CD4-positive, alpha-beta T cell treated with Interleukin-4 for 1 hour (primary cell): ENCODE data around the gene RET.

Source experiments
- DNase-seq, 2 donors: peaks; one replicate each; pipeline ENCODE4 v3.0.0-alpha.2; 2020 to 2022

Gene RET

GRCh38 chr10:43174969-43175368, 98.1 kb downstream of the RET start:
- DNase-seq = no peak

DNA sequence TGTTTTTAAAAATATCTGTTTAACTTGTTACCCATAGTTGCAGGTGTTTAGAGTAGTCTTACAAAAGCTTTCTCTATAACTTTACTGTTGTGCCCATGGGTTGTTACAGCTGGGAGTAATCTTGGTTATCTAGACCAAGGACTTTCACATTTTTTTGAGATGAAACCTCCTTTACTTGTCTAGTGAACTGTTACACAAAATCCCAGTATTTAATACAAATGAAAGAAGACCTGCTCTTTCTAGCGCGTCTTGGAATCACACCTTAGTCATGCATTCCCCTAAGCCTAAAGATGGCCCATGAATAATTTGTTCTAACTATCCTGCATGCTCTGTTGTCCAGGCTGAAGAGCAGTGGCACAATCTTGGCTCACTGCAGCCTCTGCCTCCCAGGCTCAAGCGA, 99.4 kb downstream of the RET start:
- no peak for DNase-seq

DNA sequence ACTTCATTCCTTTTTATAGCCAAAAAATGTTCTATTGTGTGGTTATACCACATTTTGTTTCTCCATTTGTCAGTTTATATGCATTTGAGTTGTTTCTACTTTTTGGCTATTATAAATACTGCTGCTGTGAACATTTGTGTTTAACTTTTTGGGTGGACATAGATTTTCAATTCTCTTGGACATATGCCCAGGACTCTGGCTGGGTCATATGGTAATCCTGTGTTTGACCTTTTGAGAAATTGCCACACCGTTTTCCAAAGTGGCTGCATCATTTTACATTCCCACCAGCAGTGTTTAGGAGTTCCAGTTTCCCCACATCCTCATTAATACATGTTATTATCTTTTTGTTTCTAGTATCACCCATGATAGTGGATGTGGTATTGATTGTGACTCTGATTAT, 100.7 kb downstream of the RET start:
- DNase-seq = no peak
